DMS 273 (cell line): ENCODE data around the gene USP20.

ENCODE experiments used
- DNase-seq: peaks from one replicate; lab custom pipeline; 2025; ENCODE audit not compliant: unreplicated experiment; lab: John Stamatoyannopoulos, UW

The USP20 gene

GRCh38 chr9:129874261-129875101 lies 39.2 kb downstream of the USP20 start:
- DNase-seq, result peak; percentile 32

- peak; percentile 25 for DNase-seq
These were observed 39.9 kb downstream of the USP20 start for GRCh38 chr9:129875181-129875611.

DNA sequence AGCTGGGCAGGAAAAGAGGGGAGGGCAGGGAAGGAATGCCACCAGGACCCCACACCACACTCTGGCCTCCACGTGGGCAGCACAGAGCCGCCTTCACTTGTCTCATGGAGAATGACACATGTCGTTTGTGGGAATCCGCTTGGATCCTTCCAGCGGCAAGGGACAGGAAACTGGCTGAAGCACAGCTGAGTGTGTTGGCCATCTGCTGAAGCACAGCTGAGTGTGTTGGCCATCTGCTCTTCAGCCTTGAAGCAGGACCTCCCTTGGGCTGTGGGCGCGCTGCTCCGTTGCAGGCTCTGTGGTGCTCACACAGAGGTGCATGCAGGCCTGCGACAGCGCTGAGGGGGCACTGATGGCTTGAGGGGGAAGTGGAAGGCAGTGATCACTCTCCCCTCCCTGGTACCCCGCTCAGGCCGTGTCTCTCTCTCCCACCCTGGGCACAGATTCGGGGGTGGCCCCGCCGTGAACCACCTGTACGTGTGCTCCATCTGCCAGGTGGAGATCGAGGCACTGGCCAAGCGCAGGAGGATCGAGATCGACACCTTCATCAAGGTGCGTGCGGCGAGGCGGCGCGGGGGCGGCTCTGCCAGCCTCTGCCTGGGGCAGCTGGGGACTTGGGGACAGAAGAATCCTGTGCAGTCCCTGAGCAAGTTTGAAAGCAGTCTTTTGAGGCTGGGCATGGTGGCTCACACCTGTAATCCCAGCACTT lies 40.6 kb downstream of the USP20 start:
- DNase-seq, result peak; percentile 88

- no peak for DNase-seq
These were observed 41.6 kb downstream of the USP20 start for GRCh38 chr9:129876815-129877214.

DNA sequence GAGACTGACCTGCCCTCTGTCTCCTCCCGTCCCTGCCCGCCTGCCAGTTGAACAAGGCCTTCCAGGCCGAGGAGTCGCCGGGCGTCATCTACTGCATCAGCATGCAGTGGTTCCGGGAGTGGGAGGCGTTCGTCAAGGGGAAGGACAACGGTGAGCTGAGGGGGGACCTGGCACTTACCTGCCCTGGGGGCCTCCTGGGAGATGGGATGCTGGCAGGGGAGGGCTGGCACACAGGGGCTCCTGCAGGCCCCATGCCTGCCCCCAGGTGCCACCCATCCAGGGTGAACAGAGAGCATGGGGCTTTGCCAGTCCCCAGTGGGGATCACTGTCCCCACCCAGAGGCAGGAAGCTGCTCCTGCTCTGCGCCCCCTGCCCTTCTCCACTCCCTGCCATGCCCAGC lies 43.0 kb downstream of the USP20 start:
- no peak for DNase-seq

GRCh38 chr9:129879103-129879699 lies 43.9 kb downstream of the USP20 start:
- DNase-seq, result no peak

- DNase-seq, result no peak
These were observed 44.9 kb downstream of the USP20 start for GRCh38 chr9:129879991-129880653.

DNA sequence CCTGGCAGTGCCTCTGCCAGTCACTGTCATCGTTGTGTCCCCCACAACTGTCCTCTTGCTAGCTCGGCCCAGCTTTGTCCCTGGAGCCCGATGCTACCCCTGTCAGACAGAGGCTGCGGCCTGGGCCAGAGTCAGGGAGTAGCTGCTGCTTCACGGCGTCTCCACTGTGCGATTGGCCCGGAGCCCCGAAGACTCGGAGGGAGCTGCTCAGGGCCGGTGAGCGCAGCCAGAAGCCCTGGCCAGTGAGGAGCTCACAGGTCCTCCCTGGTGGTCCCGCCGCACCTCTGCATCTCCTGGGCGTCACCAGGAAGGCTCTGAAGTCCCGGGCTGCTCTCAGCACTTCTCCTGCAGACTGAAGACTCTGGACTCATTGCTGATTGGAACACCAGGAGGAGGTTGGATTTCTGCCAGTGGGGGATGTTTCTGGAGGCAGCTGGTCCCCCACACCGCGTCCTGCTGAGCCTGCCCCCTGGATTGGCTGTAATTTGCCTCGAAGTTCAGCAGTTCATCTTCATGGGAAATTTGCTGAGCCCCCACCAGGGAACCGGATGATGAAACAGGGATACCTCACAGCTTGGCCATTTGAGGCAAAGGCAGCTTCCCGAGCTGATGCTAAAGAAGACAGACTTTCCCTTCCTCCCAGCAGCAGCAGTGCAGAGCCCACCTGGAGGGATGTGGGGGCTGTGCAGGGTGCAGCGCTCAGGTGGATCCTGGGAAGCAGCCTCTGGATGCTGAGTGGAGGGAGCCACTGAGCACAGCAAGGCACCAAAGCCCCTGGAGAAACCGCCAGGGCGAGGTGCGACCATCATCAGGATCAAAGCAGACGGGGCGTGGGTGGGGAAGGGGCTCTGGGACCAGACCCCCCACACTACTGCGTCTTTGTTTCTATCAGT lies 45.6 kb downstream of the USP20 start:
- peak; percentile 55 for DNase-seq

DNA sequence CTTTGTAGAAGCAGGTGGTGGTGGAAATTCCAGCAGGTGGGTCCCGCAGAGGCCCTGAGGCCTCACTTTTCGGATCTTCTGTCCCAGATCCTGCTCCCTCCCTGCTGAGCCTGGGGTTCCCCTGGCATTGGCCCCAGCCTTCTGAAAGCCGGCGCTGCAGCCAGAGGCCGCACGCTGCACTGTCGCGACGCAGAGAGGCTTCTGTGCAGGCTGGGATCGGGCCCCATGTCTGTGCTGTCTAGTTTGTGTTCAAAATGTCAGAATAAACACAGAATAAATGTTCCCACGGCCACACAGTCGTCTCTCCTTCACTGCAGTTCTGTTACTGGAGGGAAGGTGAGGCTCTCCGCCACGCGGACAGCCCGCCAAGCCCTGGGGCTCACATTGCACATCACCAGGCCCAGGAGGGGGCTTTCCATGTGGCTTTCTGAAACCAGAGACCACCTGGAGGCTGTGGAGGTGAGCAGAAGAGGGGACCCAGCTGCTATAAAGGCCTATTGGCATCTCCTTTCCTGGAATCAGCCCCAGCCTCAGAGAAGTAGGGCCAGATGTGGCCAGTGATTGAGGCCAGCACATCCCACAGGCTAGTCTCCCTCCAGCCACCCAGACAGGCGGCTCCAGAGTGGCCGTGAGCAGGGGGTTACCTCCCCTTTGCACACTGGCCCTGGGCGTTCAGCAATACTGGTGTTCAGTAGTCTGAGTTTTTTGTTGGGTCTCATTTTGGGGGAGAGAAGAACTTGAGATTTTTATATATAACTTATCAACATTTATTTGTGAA lies 46.5 kb downstream of the USP20 start:
- no peak for DNase-seq

GRCh38 chr9:129884220-129885017 lies 49.2 kb downstream of the USP20 start:
- peak; percentile 87 for DNase-seq

- peak; percentile 35 for DNase-seq
These were observed 49.9 kb downstream of the USP20 start for GRCh38 chr9:129885018-129885669.

GRCh38 chr9:129885670-129886106 lies 50.4 kb downstream of the USP20 start:
- peak; percentile 89 for DNase-seq

DNA sequence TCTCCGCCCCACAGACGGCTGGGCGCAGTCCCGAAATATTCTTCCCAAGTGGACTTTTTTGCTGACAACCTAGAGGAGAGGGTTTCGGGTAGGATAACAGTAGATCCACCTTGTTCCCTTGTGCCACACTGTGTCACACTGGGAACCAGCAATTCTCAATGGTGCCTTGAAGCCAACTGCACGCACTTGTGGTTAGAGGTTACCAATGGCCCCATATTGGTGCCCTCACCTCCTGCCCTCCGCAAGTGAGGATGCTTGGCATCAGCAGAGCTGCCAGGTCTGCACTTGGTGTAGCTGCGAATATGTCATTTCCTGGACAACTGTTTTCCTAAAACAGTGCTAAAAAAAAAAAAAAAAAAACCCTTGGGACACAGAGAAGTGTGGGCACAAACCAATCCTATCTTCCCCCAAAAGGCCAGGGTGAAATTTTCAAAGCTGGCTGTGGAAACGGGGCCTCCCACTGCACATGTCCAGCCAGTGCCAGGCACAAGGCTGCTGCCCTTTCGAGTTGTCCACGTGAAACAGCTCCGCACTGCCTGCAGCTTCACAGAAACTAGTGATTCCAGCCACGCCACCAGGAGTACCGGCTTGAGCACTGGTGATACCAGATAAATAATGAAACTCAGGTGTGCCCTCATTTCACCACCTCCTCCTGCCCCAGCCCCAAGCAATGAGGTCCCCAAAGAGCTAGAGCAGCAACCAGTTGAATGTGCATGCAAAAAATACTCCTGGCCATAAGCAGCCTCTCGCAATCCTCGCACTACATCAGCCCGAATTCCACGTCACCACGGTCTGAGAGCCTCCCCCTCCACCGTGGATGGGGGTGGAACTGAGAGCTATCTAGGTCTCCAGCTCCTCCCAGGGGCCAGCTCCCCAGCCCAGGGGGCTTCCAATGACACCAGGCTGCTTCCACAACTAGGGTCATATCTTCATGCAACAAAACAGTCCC lies 51.2 kb downstream of the USP20 start:
- no peak for DNase-seq

- no peak for DNase-seq
These were observed 52.4 kb downstream of the USP20 start for GRCh38 chr9:129887334-129888292.

GRCh38 chr9:129888293-129889121 lies 53.2 kb downstream of the USP20 start:
- no peak for DNase-seq
